H1 (cell line): ENCODE data around the gene CRYBG3. TPM values are rescaled to one million over a fixed set of nuclear protein-coding genes. Genes with fewer than 3 reads are reported as not detected.

ENCODE experiments used
- CTCF ChIA-PET: fragments of 300-600 bp; sonication (Branson Sonifier 250); formaldehyde crosslinking; loops from one replicate; lab custom pipeline; 2021; ENCODE audit not compliant: partially characterized antibody; lab: Charles Lee
- POLR2A ChIA-PET: fragments of 300-600 bp; sonication (Branson Sonifier 250); formaldehyde crosslinking; loops from one replicate; lab custom pipeline; 2021; ENCODE audit warnings: inconsistent platforms; ENCODE audit not compliant: partially characterized antibody; lab: Charles Lee
- DNase-seq, 2 experiments: peaks; one replicate each; pipeline versions ENCODE4 v3.0.0 to v3.0.0-alpha.2; 2010 to 2022; ENCODE audit warnings: low spot score in 2 of 2, low read depth in 1 of 2, mixed read lengths in 1 of 2
- FAIRE-seq: peaks from 2 replicates; lab custom pipeline; 2011; peaks lifted over from hg19 to GRCh38; lab: Jason Lieb, UNC
- H2AFZ ChIP-seq: 2 replicates; pipeline ENCODE4 v1.8.1; 2012; ENCODE audit warnings: low read length, inconsistent platforms
- H2AK5ac ChIP-seq: 2 replicates; pipeline ENCODE4 v1.6.1; 2013; ENCODE audit warnings: low read depth, low read length
- H2BK120ac ChIP-seq: replicated peaks from 2 replicates; pipeline ENCODE3; 2013; ENCODE audit warnings: low read depth, low read length, inconsistent platforms
- H2BK12ac ChIP-seq: 2 replicates; pipeline ENCODE4 v1.6.1; 2013; ENCODE audit warnings: low read depth, low read length
- H2BK15ac ChIP-seq: 2 replicates; pipeline ENCODE4 v1.6.1; 2013; ENCODE audit warnings: low read length
- H2BK20ac ChIP-seq: 2 replicates; pipeline ENCODE4 v1.6.1; 2013; ENCODE audit warnings: low read length
- H2BK5ac ChIP-seq: 2 replicates; pipeline ENCODE4 v1.6.1; 2013; ENCODE audit warnings: low read depth, low read length
- H3K14ac ChIP-seq: 2 replicates; pipeline ENCODE4 v1.6.1; 2013; ENCODE audit warnings: inconsistent platforms; ENCODE audit not compliant: insufficient read length
- H3K18ac ChIP-seq: 2 replicates; pipeline ENCODE4 v1.6.1; 2013; ENCODE audit warnings: low read length; ENCODE audit errors: extremely low read depth
- H3K23ac ChIP-seq: 2 replicates; pipeline ENCODE4 v1.6.1; 2013; ENCODE audit warnings: inconsistent platforms; ENCODE audit not compliant: insufficient read length
- H3K23me2 ChIP-seq: 2 replicates; pipeline ENCODE4 v1.6.1; 2013; ENCODE audit warnings: low read depth, low read length
- H3K27ac ChIP-seq: 2 replicates; pipeline ENCODE4 v1.6.1; 2011; ENCODE audit warnings: low read depth, low read length, inconsistent platforms
- H3K27me3 ChIP-seq, 4 experiments: replicated peaks in 1 of 4; 1 replicate in 1 of 4; 2 replicates in 3 of 4; pipeline versions ENCODE4 v1.6.1 to v1.8.1; 2011 to 2013; ENCODE audit warnings: low read length in 3 of 4, mild to moderate bottlenecking in 3 of 4, inconsistent platforms in 2 of 4, mixed read lengths in 2 of 4, moderate library complexity in 1 of 4; ENCODE audit not compliant: control insufficient read depth in 3 of 4, insufficient read depth in 3 of 4; ENCODE audit errors: extremely low read depth in 1 of 4
- H3K36me3 ChIP-seq, 4 experiments: 2 replicates each; pipeline versions ENCODE4 v1.6.1 to v1.8.1; 2011 to 2013; ENCODE audit warnings: mild to moderate bottlenecking in 4 of 4, low read length in 3 of 4, moderate library complexity in 2 of 4, control low read depth in 1 of 4, inconsistent platforms in 1 of 4; ENCODE audit not compliant: insufficient read depth in 4 of 4, control insufficient read depth in 2 of 4
- H3K4ac ChIP-seq: replicated peaks from 2 replicates; pipeline ENCODE3; 2013; ENCODE audit warnings: low read length, low read depth, mixed read lengths, inconsistent platforms; ENCODE audit not compliant: insufficient read length
- H3K4me1 ChIP-seq, 4 experiments: replicated peaks in 1 of 4; 1 replicate in 1 of 4; 2 replicates in 3 of 4; pipeline versions ENCODE4 v1.6.1 to v1.8.1; 2011 to 2013; ENCODE audit warnings: low read length in 3 of 4, inconsistent platforms in 2 of 4, mixed read lengths in 1 of 4; ENCODE audit not compliant: insufficient read depth in 4 of 4, control insufficient read depth in 3 of 4
- H3K4me2 ChIP-seq, 2 experiments: 2 replicates each; pipeline versions ENCODE4 v1.6.1 to v1.8.1; 2011 to 2013; ENCODE audit warnings: low read depth in 2 of 2, low read length in 2 of 2, control low read depth in 1 of 2, inconsistent platforms in 1 of 2, mild to moderate bottlenecking in 1 of 2; ENCODE audit not compliant: insufficient read depth in 1 of 2
- H3K4me3 ChIP-seq, 4 experiments: fragments of 200-600, 300-600 bp in 1 of 4; sonication (generic), shearing (Covaris generic), sonication (Bioruptor Twin) in 1 of 4; 2 replicates each; pipeline versions ENCODE4 v1.5.1 to v1.8.1; 2011 to 2016; ENCODE audit warnings: low read length in 4 of 4, low read depth in 3 of 4, control low read depth in 2 of 4, inconsistent platforms in 2 of 4, mild to moderate bottlenecking in 2 of 4, mixed read lengths in 1 of 4, moderate library complexity in 1 of 4; ENCODE audit not compliant: insufficient read depth in 2 of 4; ENCODE audit errors: extremely low read depth in 1 of 4
- H3K56ac ChIP-seq: replicated peaks from 2 replicates; pipeline ENCODE3; 2013; ENCODE audit warnings: low read depth, mild to moderate bottlenecking, mixed read lengths, low read length, inconsistent platforms; ENCODE audit not compliant: insufficient read length
- H3K79me1 ChIP-seq: 2 replicates; pipeline ENCODE4 v1.6.1; 2013; ENCODE audit warnings: low read depth, low read length, control low read depth
- H3K79me2 ChIP-seq, 2 experiments: 2 replicates each; pipeline versions ENCODE4 v1.6.1 to v1.8.1; 2012 to 2013; ENCODE audit warnings: low read length in 2 of 2, mild to moderate bottlenecking in 2 of 2, inconsistent platforms in 1 of 2; ENCODE audit not compliant: insufficient read depth in 2 of 2, control insufficient read depth in 1 of 2
- H3K9ac ChIP-seq, 4 experiments: replicated peaks in 1 of 4; 1 replicate in 1 of 4; 2 replicates in 3 of 4; pipeline versions ENCODE4 v1.6.1 to v1.8.1; 2011 to 2013; ENCODE audit warnings: low read depth in 3 of 4, low read length in 3 of 4, control low read depth in 2 of 4, mild to moderate bottlenecking in 2 of 4, moderate library complexity in 2 of 4, inconsistent platforms in 1 of 4; ENCODE audit errors: extremely low read depth in 1 of 4
- H3K9me3 ChIP-seq, 2 experiments: 2 replicates each; pipeline versions ENCODE4 v1.6.1 to v1.8.1; 2012 to 2013; ENCODE audit warnings: mild to moderate bottlenecking in 2 of 2, moderate library complexity in 2 of 2, control low read depth in 1 of 2, inconsistent platforms in 1 of 2, low read depth in 1 of 2, low read length in 1 of 2, mixed read lengths in 1 of 2; ENCODE audit not compliant: insufficient read depth in 2 of 2
- H4K20me1 ChIP-seq, 2 experiments: replicated peaks in 1 of 2; 2 replicates each; pipeline versions ENCODE3 to v1.8.1; 2011 to 2013; ENCODE audit warnings: inconsistent platforms in 2 of 2, low read length in 2 of 2, mild to moderate bottlenecking in 1 of 2; ENCODE audit not compliant: insufficient read depth in 2 of 2, control insufficient read depth in 1 of 2
- H4K5ac ChIP-seq: 2 replicates; pipeline ENCODE4 v1.6.1; 2013; ENCODE audit warnings: low read length, low read depth, mixed read lengths, inconsistent platforms; ENCODE audit not compliant: insufficient read length
- H4K8ac ChIP-seq: 2 replicates; pipeline ENCODE4 v1.8.0; 2013; ENCODE audit warnings: mild to moderate bottlenecking, moderate library complexity, low read length, inconsistent platforms; ENCODE audit not compliant: insufficient read depth; ENCODE audit errors: extremely low read depth
- H4K91ac ChIP-seq: replicated peaks from 2 replicates; pipeline ENCODE3; 2013; ENCODE audit warnings: low read length, mixed read lengths, inconsistent platforms; ENCODE audit not compliant: insufficient read length
- EZH2 ChIP-seq: fragments of 200-600 bp; sonication (generic); IDR thresholded peaks from 2 replicates; pipeline ENCODE4 v1.7.1; 2012; ENCODE audit warnings: low read depth, mild to moderate bottlenecking, moderate library complexity, low read length, inconsistent platforms; ENCODE audit not compliant: severe bottlenecking
- JUND ChIP-seq: IDR thresholded peaks from 2 replicates; pipeline ENCODE4 v1.6.1; 2011; ENCODE audit warnings: mild to moderate bottlenecking, improper control_type of control experiment, low read length
- RFX5 ChIP-seq: IDR thresholded peaks from 2 replicates; pipeline ENCODE4 v1.6.1; 2011; ENCODE audit warnings: low read depth, low read length, improper control_type of control experiment, borderline replicate concordance
- SIN3A ChIP-seq, 2 experiments: IDR thresholded peaks in 1 of 2; conservative IDR thresholded peaks in 1 of 2; 2 replicates each; pipeline ENCODE4 v1.6.1; 2011 to 2012; ENCODE audit warnings: low read length in 2 of 2, improper control_type of control experiment in 1 of 2, low read depth in 1 of 2, mild to moderate bottlenecking in 1 of 2
- TEAD4 ChIP-seq: IDR thresholded peaks from 2 replicates; pipeline ENCODE4 v1.6.1; 2012; ENCODE audit warnings: low read depth, low read length, inconsistent platforms, mixed read lengths
- WGBS, 2 experiments: shearing (Covaris generic) in 1 of 2; methylation state at CpG; one replicate each; pipeline versions ENCODE4 v1.1.6 to v1.1.7; 2013 to 2015; ENCODE audit warnings: low lambda C conversion rate in 2 of 2, mixed read lengths in 2 of 2, inconsistent platforms in 1 of 2, low coverage in 1 of 2, missing lambda C conversion rate in 1 of 2; ENCODE audit not compliant: insufficient replicate concordance in 2 of 2, insufficient coverage in 1 of 2, insufficient read length in 1 of 2; ENCODE audit errors: extremely low coverage in 1 of 2, missing lambda C conversion rate in 1 of 2; 5-methylcytosine and 5-hydroxymethylcytosine counted together
- polyA plus RNA-seq, 7 experiments: library from polyadenylated mRNA; depleted of rRNA in 3 of 7; stranded (reverse) in 5 of 7; unstranded in 2 of 7; fragments of >200 nt in 5 of 7; fragments of 200-250 nt in 2 of 7; gene quantifications; 1 replicate in 5 of 7; 2 replicates in 1 of 7; 4 replicates in 1 of 7; pipeline versions ENCODE4 v1.2.1 to v1.2.3, GENCODE V29; 2011 to 2013; ENCODE audit warnings: missing spikeins in 2 of 7, mixed read lengths in 2 of 7
- total RNA-seq: library from RNA; stranded (reverse); fragmentation: NEBNext Ultra II Directional; extraction: Animal tissue kit (Norgen Biotek cat#: 25700); gene quantifications from 2 replicates; pipeline ENCODE4 v1.2.1, GENCODE V29; 2021

The CRYBG3 gene
- total and polyA plus RNA-seq, 2 of the 8 experiments (the other 6 are each of a cell fraction or from before 2014, with no cell fraction given): 2.1 to 8.0 TPM

- Histone ChIP-seq H3K4me2 (no peak overlapping the region), H2BK20ac (no peak overlapping the region), H3K27ac (no peak overlapping the region), H2AFZ (no peak overlapping the region), H3K4me1 (no peaks in the 10 kb centered on the region), H3K4ac (no peak overlapping the region), H3K14ac (no peak overlapping the region), H2BK15ac (no peak overlapping the region), H3K18ac (no peak overlapping the region), H4K91ac (no peak overlapping the region), H3K36me3 (no peaks in the 10 kb centered on the region), H3K27me3 (no peaks in the 10 kb centered on the region), H3K56ac (no peak overlapping the region), H3K9me3 (no peaks in the 10 kb centered on the region), H2BK12ac (no peak overlapping the region), H2AK5ac (no peak overlapping the region), H3K23ac (no peak overlapping the region), H3K79me2 (no peaks in the 10 kb centered on the region), H3K23me2 (no peaks in the 10 kb centered on the region), H2BK5ac (no peak overlapping the region), H2BK120ac (no peak overlapping the region), H4K5ac (no peak overlapping the region), H3K79me1 (no peaks in the 10 kb centered on the region; the same call in 1 of the 2 replicates), H3K4me3 (no peak overlapping the region), H4K20me1 (no peaks in the 10 kb centered on the region), H3K9ac (no peak overlapping the region), H4K8ac (no peak overlapping the region)
- no peak for DNase-seq
- TF ChIP-seq EZH2: no peak
- TF ChIP-seq RFX5: no peak
- TF ChIP-seq JUND: no peak
- TF ChIP-seq SIN3A (conservative IDR thresholded peaks at IDR 0.05 in 1 of 2, IDR thresholded peaks at IDR 0.05 in 1 of 2; ENCODE audit: low read depth in 1 of 2, low read length in 2 of 2): no peak
- TF ChIP-seq TEAD4: no peak
- FAIRE-seq: no peak
- CTCF ChIA-PET: interaction anchor here (0.8 to 1.8 kb wide), 4 partner anchors 9 to 94 kb away, joined by 3 to 11 read pairs (median 3); partner anchors contain the start of gene CRYBG3
- POLR2A ChIA-PET: interaction anchor here (0.9 kb wide), 1 partner anchor 9 kb away, joined by 3 read pairs; no protein-coding TSS in a partner anchor
- WGBS, 2 experiments: 89% methylated on average over 3 of the region's 3 CpGs; no CpG with 5 or more reads in 1 of the 2 experiments
Measured at GRCh38 chr3:97838393-97838792, 16.6 kb downstream of the CRYBG3 start.
